ENCODE measurements around the gene HOXD13. TPM values are rescaled to one million over a fixed set of nuclear protein-coding genes. Genes with fewer than 3 reads are reported as not detected.

Gene HOXD13
- total and polyA plus RNA-seq, 12 donors = not detected

DNA sequence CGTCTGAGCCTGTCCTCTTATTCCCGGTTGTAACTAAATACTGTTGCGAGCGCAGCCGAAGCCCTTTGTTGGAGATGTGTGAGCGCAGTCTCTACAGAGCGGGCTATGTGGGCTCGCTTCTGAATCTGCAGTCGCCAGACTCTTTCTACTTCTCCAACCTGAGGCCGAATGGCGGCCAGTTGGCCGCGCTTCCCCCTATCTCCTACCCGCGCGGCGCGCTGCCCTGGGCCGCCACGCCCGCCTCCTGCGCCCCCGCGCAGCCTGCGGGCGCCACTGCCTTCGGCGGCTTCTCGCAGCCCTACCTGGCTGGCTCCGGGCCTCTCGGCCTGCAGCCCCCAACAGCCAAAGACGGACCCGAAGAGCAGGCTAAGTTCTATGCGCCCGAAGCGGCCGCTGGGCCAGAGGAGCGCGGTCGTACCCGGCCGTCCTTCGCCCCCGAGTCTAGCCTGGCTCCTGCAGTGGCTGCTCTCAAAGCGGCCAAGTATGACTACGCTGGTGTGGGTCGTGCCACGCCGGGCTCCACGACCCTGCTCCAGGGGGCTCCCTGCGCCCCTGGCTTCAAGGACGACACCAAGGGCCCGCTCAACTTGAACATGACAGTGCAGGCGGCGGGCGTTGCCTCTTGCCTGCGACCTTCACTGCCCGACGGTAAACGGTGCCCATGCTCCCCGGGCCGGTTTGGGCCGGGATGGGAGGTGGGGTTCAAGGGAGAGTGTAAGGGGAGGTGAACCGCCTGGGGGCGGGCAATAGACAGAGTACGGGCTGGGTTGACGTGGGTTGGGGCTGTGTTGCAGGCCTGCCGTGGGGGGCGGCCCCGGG, 7.4 kb downstream of the HOXD13 start, which contains the start of gene HOXD12:
TSS of gene HOXD12 (plus strand) at position 68 of the 819 bp plus-strand sequence. CDS start at position 75, 7 bp downstream.
- DNase-seq (no peak), ATAC-seq (no peak)
- H3K27me3 ChIP-seq = peaks cover 56 to 100% (median 100%) of the 10 kb centered on the region in 7 donors
- intact Hi-C loops (cut with DNase I) = loop anchor here in 4 of 10 donors (5.0 kb wide), 2 partner anchors 733 to 848 kb away; no protein-coding TSS in a partner anchor
- peaks cover 0 to 43% (median 25%) of the 10 kb centered on the region in 9 donors for H3K4me1 ChIP-seq
- no peak within 1 kb of the TSS for H3K27ac ChIP-seq
- no peaks in the 10 kb centered on the region for H3K9me3 ChIP-seq
- 2 to 4% methylated on average over 70 of the region's 70 CpGs for WGBS, 2 donors
- TF ChIP-seq, protein P1, sequence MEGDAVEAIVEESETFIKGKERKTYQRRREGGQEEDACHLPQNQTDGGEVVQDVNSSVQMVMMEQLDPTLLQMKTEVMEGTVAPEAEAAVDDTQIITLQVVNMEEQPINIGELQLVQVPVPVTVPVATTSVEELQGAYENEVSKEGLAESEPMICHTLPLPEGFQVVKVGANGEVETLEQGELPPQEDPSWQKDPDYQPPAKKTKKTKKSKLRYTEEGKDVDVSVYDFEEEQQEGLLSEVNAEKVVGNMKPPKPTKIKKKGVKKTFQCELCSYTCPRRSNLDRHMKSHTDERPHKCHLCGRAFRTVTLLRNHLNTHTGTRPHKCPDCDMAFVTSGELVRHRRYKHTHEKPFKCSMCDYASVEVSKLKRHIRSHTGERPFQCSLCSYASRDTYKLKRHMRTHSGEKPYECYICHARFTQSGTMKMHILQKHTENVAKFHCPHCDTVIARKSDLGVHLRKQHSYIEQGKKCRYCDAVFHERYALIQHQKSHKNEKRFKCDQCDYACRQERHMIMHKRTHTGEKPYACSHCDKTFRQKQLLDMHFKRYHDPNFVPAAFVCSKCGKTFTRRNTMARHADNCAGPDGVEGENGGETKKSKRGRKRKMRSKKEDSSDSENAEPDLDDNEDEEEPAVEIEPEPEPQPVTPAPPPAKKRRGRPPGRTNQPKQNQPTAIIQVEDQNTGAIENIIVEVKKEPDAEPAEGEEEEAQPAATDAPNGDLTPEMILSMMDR (IDR thresholded peaks at IDR 0.05) = no peak
- H3K36me3 ChIP-seq = no peaks in the 10 kb centered on the region
- H3K4me3 ChIP-seq = no peak within 1 kb of the TSS

DNA sequence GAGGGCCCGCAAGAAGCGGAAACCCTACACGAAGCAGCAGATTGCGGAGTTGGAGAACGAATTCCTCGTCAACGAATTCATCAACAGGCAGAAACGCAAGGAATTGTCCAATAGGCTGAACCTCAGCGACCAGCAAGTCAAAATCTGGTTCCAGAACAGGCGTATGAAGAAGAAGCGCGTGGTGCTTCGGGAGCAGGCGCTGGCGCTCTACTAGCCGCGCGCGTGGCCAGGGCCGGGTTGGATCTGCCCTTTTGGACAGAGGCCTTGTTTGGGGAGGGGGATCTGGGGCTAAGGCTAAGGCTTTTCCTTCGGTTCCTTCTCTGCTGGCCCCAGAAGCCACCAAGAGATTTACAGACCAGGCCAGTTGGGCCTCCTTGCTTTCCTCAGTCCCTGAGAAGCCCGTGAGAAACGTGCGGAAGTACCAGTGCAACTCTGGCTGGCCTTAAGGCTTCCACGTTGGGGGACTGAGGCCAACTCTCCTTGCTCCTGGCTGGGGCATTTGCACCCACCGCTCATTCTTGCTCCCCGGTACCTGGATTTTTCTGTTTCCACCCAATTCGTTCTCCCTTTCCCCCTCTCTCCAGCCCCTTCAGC, 8.1 kb downstream of the HOXD13 start:
- TF ChIP-seq, protein P1 (IDR thresholded peaks at IDR 0.05) = no peak
- DNase-seq = no peak
- peaks cover 0 to 45% (median 25%) of the 10 kb centered on the region in 9 donors for H3K4me1 ChIP-seq
- intact Hi-C loops (cut with DNase I) = no loop called here
- WGBS, 2 donors = 5 to 9% methylated on average over 28 of the region's 28 CpGs
- no peak overlapping the region for H3K4me3 ChIP-seq
- H3K9me3 ChIP-seq = no peaks in the 10 kb centered on the region
- ATAC-seq = no peak
- peaks cover 54 to 100% (median 100%) of the 10 kb centered on the region in 7 donors for H3K27me3 ChIP-seq
- H3K36me3 ChIP-seq = no peaks in the 10 kb centered on the region
- no peak overlapping the region for H3K27ac ChIP-seq

DNA sequence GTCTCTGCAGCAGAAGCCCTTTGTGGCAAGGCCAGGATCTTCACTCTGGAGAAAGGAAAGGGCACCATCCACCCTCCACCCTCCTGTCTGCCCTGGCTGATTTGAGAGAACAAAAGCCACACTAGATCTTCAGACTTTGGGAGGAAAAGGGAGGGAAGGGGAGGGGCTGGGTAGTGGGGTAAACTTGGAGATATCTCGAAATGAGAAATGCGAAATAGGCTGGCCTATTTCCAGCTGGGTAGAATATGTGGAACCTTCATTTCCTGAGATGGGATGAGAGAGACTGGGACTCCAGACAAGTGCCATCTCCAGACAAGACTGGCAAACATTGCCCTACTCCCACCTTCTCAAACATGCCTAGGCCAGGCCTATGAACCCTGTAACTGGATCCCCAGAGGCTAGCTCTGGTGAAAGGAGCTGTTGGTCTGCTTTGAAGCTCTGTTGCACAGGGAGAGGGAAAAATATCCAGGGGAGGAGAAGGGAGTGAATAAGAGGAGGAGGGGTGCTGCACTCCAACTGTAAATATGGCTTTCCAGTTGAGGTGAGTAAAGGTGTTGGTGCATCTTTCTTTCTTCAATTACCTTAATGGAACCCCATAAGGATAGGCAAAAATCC, 8.8 kb downstream of the HOXD13 start:
- intact Hi-C loops (cut with DNase I) = no loop called here
- Histone ChIP-seq H3K4me3 (no peak overlapping the region), H3K9me3 (no peaks in the 10 kb centered on the region), H3K36me3 (no peaks in the 10 kb centered on the region), H3K4me1 (peaks cover 0 to 46% (median 24%) of the 10 kb centered on the region in 9 donors), H3K27me3 (peaks cover 58 to 100% (median 100%) of the 10 kb centered on the region in 7 donors), H3K27ac (no peak overlapping the region)
- TF ChIP-seq, protein P1 (IDR thresholded peaks at IDR 0.05) = no peak
- DNase-seq (no peak), ATAC-seq (no peak)
- 5 to 14% methylated on average over 2 of the region's 2 CpGs for WGBS, 2 donors

DNA sequence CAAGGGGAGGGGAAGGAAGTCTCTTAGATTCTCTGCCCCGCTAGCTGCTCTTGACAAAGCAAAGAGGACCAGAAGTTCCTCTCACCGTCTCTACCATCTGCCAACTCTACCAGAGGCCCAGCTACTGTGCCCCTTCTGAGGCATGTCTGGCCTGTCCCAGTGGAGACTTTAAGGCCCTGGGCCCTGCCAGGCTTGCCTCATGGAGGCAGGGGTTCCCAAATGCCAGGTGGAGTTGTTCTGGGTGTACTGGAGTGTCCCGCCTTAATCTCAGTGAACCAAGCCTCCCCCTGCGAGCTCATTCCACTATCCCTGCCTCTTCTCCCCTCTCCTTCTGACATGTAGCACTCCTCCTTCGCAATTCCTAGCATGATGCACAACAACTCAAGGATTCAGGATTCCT, 9.3 kb downstream of the HOXD13 start:
- H3K9me3 ChIP-seq = no peaks in the 10 kb centered on the region
- H3K27me3 ChIP-seq = peaks cover 63 to 100% (median 100%) of the 10 kb centered on the region in 7 donors
- intact Hi-C loops (cut with DNase I) = no loop called here
- peaks cover 0 to 45% (median 25%) of the 10 kb centered on the region in 9 donors for H3K4me1 ChIP-seq
- no peak for ATAC-seq
- no peak overlapping the region for H3K4me3 ChIP-seq
- 18 to 28% methylated on average over 5 of the region's 5 CpGs for WGBS, 2 donors
- DNase-seq = no peak
- no peaks in the 10 kb centered on the region for H3K36me3 ChIP-seq
- TF ChIP-seq, protein P1 (IDR thresholded peaks at IDR 0.05) = no peak
- H3K27ac ChIP-seq = no peak overlapping the region

Measured in heart right ventricle (tissue), 16 donors.